Gastrocnemius medialis (tissue), 4 donors: Measurements from ENCODE around the gene HOXA7. TPM values are rescaled to one million over a fixed set of nuclear protein-coding genes. Genes with fewer than 3 reads are reported as not detected.

Source experiments
- ATAC-seq, 2 donors: fragments of 150-250 bp; one replicate each; pipeline ENCODE4 v1.9.1; 2016
- DNase-seq, 2 donors: peaks; one replicate each; pipeline ENCODE4 v3.0.0-alpha.2; 2019
- H3K27ac ChIP-seq, 4 donors: fragments of 200-600 bp; sonication (generic); 1 replicate in 1 of 4; 2 replicates in 3 of 4; pipeline ENCODE4 v1.5.1; 2016 to 2018; ENCODE audit warnings: mild to moderate bottlenecking in 2 of 4, moderate library complexity in 1 of 4
- H3K27me3 ChIP-seq, 3 donors: fragments of 200-600 bp; sonication (generic) in 2 of 3; 1 replicate in 1 of 3; 2 replicates in 2 of 3; pipeline versions ENCODE4 v1.5.1 to v1.6.0; 2016 to 2019; ENCODE audit warnings: mild to moderate bottlenecking in 1 of 3, moderate library complexity in 1 of 3
- H3K36me3 ChIP-seq, 2 donors: fragments of 200-600 bp; sonication (generic) in 1 of 2; one replicate each; pipeline ENCODE4 v1.5.1; 2017 to 2018
- H3K4me1 ChIP-seq, 2 donors: fragments of 200-600 bp; sonication (generic) in 1 of 2; one replicate each; pipeline ENCODE4 v1.5.1; 2016 to 2017; ENCODE audit warnings: mild to moderate bottlenecking in 2 of 2
- H3K4me3 ChIP-seq, 4 donors: fragments of 200-600 bp; sonication (generic) in 3 of 4; 1 replicate in 1 of 4; 2 replicates in 3 of 4; pipeline ENCODE4 v1.5.1; 2016 to 2019; ENCODE audit warnings: mild to moderate bottlenecking in 2 of 4
- H3K9me3 ChIP-seq, 3 donors: fragments of 200-600 bp; sonication (generic) in 2 of 3; 1 replicate in 1 of 3; 2 replicates in 2 of 3; pipeline ENCODE4 v1.5.1; 2016 to 2019
- CTCF ChIP-seq, 5 experiments: fragments of 450-650 bp in 3 of 5; fragments of 200-600 bp in 2 of 5; sonication (generic) in 2 of 5; IDR thresholded peaks in 4 of 5; conservative IDR thresholded peaks in 1 of 5; 1 replicate in 4 of 5; 2 replicates in 1 of 5; pipeline ENCODE4 v1.5.1; 2016 to 2019; ENCODE audit warnings: antibody characterized with exemption in 5 of 5, mild to moderate bottlenecking in 3 of 5, moderate library complexity in 3 of 5
- POLR2A ChIP-seq, 2 donors: fragments of 450-650 bp; IDR thresholded peaks; one replicate each; pipeline ENCODE4 v1.6.1; 2017; ENCODE audit warnings: antibody characterized with exemption in 2 of 2, mild to moderate bottlenecking in 2 of 2, moderate library complexity in 2 of 2
- in situ Hi-C, 4 donors: fragments of 200-750 bp; cut with MboI; loops; one replicate each; pipeline versions ENCODE4 v1.15.0 to v1.8.0; 2017; ENCODE audit warnings: low sequenced_read_pairs in 4 of 4
- intact Hi-C: fragments of 100-400 bp; cut with DNase I; formaldehyde crosslinking; loops from one replicate; pipeline ENCODE4 v1.15.1; 2023; ENCODE audit warnings: low total_unique reads
- total RNA-seq, 4 donors: library from RNA; depleted of rRNA; stranded (reverse); fragments of >200 nt; gene quantifications; one replicate each; pipeline versions ENCODE4 v1.1.0 to v1.2.3, GENCODE V29; 2016

Gene HOXA7
- total RNA-seq, 4 donors from 2014 or later, result 5.3 to 12.8 (median 8.6) TPM

GRCh38 chr7:27194686-27195379, 38.4 kb upstream of the HOXA7 start:
- intact Hi-C loops, result loop anchor here (5.0 kb wide), 3 partner anchors 547 to 907 kb away; partner anchors contain the start of gene TAX1BP1
- in situ Hi-C loops, result loop anchor here (10.0 to 25.0 kb wide), 7 partner anchors 470 to 1433 kb away; partner anchors contain the start of genes CREB5 (in 1 of the 4) and HIBADH (in 1 of the 4)

GRCh38 chr7:27194002-27194352, 37.5 kb upstream of the HOXA7 start:
- peaks cover 18 to 58% of the 10 kb centered on the region in 2 donors for H3K4me1 ChIP-seq
- DNase-seq (no peak), ATAC-seq (no peak)
- TF ChIP-seq POLR2A (IDR thresholded peaks at IDR 0.05) (no peak), CTCF (IDR thresholded peaks at IDR 0.05 in 4 of 5, conservative IDR thresholded peaks at IDR 0.05 in 1 of 5) (no peak)
- H3K4me3 ChIP-seq, result peak overlapping the region in 3 of 4 donors; percentile 57 to 63 (median 59)
- in situ Hi-C loops, result loop anchor here (10.0 to 25.0 kb wide), 7 partner anchors 471 to 1432 kb away; partner anchors contain the start of genes CREB5 (in 1 of the 4) and HIBADH (in 1 of the 4)
- H3K36me3 ChIP-seq, result no peaks in the 10 kb centered on the region
- H3K9me3 ChIP-seq, result no peaks in the 10 kb centered on the region
- intact Hi-C loops, result loop anchor here (5.0 kb wide), 2 partner anchors 548 to 908 kb away; partner anchors contain the start of gene TAX1BP1
- peaks cover 9 to 29% (median 16%) of the 10 kb centered on the region in 3 donors for H3K27me3 ChIP-seq
- H3K27ac ChIP-seq, result peak overlapping the region; percentile 90 to 99 (median 95)

More at GRCh38 chr7:27194686-27195379, 38.4 kb upstream of the HOXA7 start:
- H3K9me3 ChIP-seq, result no peaks in the 10 kb centered on the region
- H3K4me1 ChIP-seq, result peaks cover 13 to 52% of the 10 kb centered on the region in 2 donors
- no peak for ATAC-seq
- no peaks in the 10 kb centered on the region for H3K36me3 ChIP-seq
- H3K27ac ChIP-seq, result peak overlapping the region in 3 of 4 donors; percentile 28 to 99 (median 90)
- peak overlapping the region in 1 of 4 donors; percentile 63 for H3K4me3 ChIP-seq
- TF ChIP-seq CTCF (IDR thresholded peaks at IDR 0.05 in 4 of 5, conservative IDR thresholded peaks at IDR 0.05 in 1 of 5) (no peak), POLR2A (IDR thresholded peaks at IDR 0.05) (no peak)
- DNase-seq, result no peak
- H3K27me3 ChIP-seq, result peaks cover 11 to 31% (median 16%) of the 10 kb centered on the region in 3 donors

- H3K36me3 ChIP-seq, result no peaks in the 10 kb centered on the region
- H3K27me3 ChIP-seq, result peaks cover 4 to 25% (median 16%) of the 10 kb centered on the region in 3 donors
- intact Hi-C loops, result loop anchor here (5.0 kb wide), 2 partner anchors 549 to 909 kb away; partner anchors contain the start of gene TAX1BP1
- H3K4me3 ChIP-seq, result peak overlapping the region; percentile 52 to 63 (median 58)
- in situ Hi-C loops, result loop anchor here (10.0 to 25.0 kb wide), 7 partner anchors 471 to 1431 kb away; partner anchors contain the start of genes CREB5 (in 1 of the 4) and HIBADH (in 1 of the 4)
- H3K4me1 ChIP-seq, result peaks cover 14 to 60% of the 10 kb centered on the region in 2 donors
- no peak for TF ChIP-seq POLR2A (IDR thresholded peaks at IDR 0.05)
- no peak for TF ChIP-seq CTCF (IDR thresholded peaks at IDR 0.05 in 4 of 5, conservative IDR thresholded peaks at IDR 0.05 in 1 of 5)
- H3K27ac ChIP-seq, result peak overlapping the region; percentile 90 to 99 (median 95)
- DNase-seq, result no peak
- no peak for ATAC-seq
- H3K9me3 ChIP-seq, result no peaks in the 10 kb centered on the region
These were observed 37.0 kb upstream of the HOXA7 start for GRCh38 chr7:27193335-27194001.

GRCh38 chr7:27192546-27193334, 36.3 kb upstream of the HOXA7 start:
- Histone ChIP-seq H3K27ac (peak overlapping the region; percentile 90 to 99 (median 95)), H3K27me3 (peaks cover 0 to 25% (median 10%) of the 10 kb centered on the region in 3 donors), H3K9me3 (no peaks in the 10 kb centered on the region), H3K4me3 (peak overlapping the region; percentile 52 to 63 (median 58)), H3K4me1 (peaks cover 14 to 57% of the 10 kb centered on the region in 2 donors), H3K36me3 (no peaks in the 10 kb centered on the region)
- DNase-seq, result peak in 1 of 2 donors; percentile 40
- peak; percentile 19 to 39 for ATAC-seq
- TF ChIP-seq CTCF (IDR thresholded peaks at IDR 0.05 in 4 of 5, conservative IDR thresholded peaks at IDR 0.05 in 1 of 5) (no peak), POLR2A (IDR thresholded peaks at IDR 0.05) (no peak)
- intact Hi-C loops (loop anchor here (5.0 kb wide), 2 partner anchors 550 to 910 kb away; partner anchors contain the start of gene TAX1BP1), in situ Hi-C loops (loop anchor here (10.0 to 25.0 kb wide), 7 partner anchors 472 to 1430 kb away; partner anchors contain the start of genes CREB5 (in 1 of the 4) and HIBADH (in 1 of the 4))
